NCI-H748 (cell line): ENCODE data around the gene MYH8.

Experiments used
- DNase-seq: peaks from one replicate; lab custom pipeline; 2025; ENCODE audit not compliant: unreplicated experiment; lab: John Stamatoyannopoulos, UW

The MYH8 gene

DNA sequence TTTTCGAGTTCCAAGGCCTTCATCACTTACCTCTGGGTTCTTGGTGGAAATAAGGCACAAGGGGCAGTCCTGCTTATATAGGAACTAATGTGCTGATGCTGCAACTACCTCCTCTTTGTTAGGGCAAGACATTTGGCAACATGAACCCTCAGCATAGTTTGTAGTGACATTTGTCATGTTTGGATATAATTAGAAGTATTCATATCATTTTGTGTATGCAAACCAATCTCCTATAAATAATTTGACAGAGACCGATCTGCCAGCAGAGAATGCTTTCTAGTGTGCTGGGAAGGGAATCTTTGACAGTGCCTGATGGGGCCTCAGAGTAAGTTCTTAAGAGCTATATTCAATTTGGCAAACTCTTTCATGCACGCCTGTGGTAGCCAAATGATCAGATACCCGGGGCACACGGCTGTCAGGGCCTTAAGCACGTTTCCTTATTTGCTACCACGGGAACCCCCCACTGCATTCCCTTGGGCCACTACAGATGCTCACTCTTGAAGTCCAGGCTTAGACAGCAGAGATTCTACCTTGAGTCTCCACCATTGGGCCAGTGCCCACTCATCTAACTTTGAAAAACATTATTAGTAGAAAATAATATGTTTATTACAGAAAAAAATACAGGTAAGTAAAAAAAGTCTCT lies at the start of gene MYH8:
TSS of gene MYH8 (minus strand) at position 51 of the 643 bp plus-strand sequence. CDS start 1,723 bp downstream, outside the sequence.
- DNase-seq, result no peak

DNA sequence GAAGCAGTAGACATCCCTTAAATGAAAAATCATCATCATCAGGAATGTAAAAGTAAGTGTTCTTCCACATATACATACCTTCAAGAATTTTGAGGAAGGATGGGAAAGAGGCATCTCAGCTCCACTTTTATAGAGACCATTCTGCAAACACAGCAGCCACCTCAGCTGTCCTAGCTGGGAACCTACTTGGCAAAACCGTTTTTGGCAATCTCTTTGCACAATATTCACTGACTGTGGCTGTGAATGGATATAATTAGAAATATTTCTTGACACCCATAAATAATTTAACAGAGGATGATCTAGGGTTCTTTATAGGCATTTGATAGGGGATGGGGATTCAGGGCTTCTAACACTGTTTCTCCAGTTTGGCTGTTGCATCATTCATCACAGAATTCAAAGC lies 47.7 kb upstream of the MYH8 start, which contains the start of gene MYH4:
TSS of gene MYH4 (minus strand) at position 101 of the 400 bp plus-strand sequence. CDS start 2,814 bp downstream, outside the sequence.
- no peak for DNase-seq

DNA sequence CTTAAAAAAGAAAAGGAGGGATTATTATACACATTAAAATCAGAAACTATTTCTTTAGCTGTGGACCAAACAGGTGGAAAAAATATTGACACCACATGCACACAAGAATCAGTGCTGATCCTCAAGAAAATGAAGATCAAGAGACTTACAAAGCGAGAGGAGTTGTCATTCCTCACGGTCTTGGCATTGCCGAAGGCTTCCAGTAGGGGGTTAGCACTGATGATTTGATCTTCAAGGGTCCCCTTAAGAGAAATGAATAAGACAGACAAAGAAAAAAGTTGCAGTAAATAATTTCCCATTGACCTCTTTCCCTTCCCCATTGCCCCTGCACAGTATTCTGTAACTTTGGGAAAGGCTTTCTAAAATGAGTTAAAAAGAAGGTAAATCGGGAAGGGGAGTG lies 41.7 kb upstream of the MYH8 start:
- DNase-seq, result no peak

DNA sequence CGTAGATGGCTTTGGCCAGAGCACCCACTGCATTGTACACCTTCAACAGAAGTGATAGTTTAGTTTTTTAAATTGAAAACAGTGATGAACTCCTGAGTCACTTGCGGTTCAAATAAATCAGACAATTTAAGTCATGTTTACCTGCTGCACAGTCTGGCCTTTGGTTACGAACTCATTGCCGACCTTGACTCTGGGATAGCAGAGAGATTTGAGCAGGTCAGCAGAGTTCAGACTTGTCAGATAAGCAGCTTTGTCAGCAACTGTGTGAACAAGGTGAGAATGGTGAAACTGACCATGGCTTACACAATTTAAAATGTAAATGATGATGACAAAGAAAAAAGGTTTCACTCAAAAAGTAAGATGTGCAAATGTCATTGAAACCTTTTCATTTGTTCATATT lies 38.3 kb upstream of the MYH8 start:
- no peak for DNase-seq

DNA sequence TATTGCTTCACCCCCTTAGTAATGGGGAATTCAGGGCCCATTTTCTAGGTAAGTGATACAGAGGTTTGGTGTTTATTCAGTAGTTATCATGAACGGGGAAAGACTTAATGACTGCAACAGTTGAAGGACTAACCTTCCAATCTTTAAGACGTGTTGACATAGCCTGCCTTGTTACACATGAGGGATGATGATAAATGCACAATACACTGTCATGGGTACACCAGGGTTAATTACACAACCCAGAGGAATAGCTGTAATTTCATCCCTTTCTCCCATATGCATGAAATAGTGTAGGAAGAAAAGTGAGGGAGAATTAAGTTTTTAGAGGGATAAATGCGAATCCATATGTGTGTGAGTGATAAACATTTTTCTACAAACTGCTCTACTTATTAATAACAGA lies 37.0 kb upstream of the MYH8 start:
- no peak for DNase-seq

DNA sequence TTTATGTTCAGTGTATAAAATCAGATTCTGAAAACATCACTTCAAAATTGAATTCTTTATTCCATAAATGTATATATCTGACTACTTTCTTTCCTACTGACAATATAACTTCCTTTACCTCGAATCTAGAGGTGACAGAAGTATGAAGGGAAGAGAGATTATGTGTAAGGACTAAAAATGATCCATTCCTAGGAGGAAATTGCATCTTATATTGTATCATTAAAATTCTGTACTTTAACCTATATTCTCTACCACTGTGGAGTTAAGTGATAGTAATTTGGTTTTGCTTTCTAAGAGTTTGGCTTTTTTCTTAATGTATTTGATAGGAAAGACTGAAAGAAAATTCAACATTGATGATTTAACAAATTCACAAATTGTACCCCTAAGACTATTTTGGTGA lies 36.2 kb upstream of the MYH8 start:
- no peak for DNase-seq

DNA sequence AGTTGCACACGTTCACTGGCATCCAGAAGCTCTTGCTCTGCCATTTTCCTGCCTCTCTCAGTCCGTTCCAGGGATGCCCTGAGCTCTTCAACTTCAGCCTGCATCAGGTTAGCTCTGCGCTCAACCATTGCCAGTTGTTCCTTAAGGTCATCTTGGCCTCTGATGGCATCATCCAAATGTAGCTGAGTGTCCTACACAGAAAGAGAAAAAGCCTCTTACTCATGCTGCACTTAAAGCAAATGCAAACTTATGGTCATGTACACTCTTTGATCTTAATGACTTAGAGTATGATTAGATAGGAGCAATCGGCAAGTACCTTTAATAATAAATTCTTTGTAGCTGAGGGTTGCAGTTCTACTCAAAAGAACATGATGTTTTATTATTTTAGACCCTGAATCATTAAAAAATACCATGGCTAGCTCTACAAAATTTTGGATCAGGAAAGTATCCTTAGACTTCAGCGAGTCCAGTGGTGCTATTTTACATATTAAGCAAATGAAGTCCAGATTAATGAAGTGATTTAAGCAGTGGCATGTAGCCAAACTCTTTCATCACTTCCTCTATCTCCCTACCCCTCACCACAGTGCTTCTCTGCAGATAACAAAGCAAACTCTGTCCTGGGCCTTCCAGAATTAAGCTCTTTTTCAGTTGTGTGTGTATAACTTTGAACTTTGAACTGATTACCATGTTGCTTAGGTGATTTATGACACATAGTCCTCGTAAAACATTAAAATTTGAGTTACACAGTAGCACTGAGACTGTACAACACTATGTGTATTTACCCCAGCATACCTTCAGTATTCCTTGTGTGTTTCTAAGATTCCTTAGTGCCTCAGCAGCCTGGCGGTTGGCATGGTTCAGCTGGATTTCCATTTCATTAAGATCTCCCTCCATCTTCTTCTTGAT lies 25.5 kb upstream of the MYH8 start:
- no peak for DNase-seq

DNA sequence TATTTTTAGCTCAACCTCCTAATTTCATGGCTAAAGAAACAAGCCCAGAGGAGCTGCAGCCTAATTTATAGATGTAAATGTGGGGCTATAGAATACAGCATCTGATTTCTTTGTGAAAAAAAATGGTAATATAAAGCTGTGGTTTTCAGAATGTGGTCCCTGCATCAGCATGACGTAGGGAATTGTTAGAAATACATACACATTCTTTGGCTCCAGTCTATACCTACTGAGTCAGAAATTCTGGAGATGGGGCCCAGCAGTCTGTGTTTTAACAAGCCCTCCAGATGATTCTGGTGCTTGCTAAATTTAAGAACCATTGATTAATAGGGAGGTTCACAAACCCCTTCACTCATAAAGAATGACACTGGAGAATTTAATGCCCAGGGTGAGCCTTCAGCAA lies 18.1 kb upstream of the MYH8 start:
- DNase-seq, result no peak

DNA sequence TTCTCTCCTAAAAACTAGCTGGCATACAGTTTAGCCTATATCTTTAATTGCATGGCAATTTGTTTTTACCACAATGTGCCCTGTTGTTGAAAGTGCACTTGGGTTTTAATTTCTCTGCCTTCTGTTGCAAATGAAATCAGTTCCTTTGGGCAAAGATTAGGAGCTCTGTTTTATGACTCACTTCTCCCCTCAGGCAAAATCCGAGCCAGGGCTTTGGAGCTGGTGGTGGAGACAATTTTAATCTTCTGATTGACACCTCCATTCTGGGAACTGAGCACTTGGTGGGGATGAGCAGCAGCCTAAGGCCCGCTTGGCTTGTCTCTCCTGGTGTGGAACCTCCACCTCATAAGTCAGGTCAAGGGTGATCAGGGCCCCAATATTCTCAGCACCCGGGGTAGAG lies 13.3 kb upstream of the MYH8 start:
- no peak for DNase-seq

DNA sequence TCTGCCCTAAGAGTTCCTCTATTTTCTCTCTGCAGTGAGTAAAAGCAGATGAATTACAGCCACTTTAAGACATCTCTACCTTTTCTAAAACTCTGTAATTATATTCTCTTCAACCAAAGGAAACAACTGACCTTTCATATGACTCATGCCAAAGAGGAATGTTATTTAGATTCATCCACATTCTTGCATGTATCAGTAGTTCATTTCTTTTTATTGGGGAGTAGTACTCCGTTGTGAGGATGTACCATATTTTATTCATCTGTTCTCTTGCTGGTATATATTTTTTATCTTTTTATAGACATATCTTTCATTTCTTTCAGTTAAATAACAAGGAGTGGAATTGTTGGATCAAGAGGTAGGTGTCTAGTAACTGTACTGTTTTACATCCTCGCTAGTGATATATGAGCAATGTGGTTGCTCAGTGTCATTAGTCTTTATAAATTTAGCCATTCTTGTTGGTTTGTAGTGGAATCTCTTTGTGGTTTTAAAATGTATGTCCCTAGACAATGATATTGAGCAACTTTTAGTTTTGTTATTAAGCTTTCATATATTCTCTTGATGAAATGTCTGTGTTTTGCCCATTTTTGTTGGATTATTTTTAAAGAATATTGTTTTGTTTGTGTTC lies 7.8 kb upstream of the MYH8 start:
- no peak for DNase-seq

DNA sequence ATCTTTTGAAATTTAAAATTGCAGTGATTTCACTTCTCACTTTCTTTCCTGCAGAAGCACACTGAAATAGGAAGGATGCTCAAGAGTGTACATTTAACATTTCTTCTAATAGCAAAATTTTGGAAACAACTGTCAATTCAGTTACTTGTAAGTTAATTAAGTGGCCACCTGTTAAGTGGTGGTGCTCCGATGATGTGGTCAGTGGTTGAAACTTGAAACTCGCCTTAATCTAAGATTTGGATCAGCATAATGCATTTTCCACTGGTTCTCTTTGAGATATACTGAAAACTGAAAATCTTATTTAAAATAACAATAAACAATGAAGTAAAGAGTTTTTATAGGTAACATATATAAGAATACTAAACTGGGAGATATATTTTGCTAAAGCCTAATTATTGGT lies 7.0 kb upstream of the MYH8 start:
- no peak for DNase-seq

DNA sequence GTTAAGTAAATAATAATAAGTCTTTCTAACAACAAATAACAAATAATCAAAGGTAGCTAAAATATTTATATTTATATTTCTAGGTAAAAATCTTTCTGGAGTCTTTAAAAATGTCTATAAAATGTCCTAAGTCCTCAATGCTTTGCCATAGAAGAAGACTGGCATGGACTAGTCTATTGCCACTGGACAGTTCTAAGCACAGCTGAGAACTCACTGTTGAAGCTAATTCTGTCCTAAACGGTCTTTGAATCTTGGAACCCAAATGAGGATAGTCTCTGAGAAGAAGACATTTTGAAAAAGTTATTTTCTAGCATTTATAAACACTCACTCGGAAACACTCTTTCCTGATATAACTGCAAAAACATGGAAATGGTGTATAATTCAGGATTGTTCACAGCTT lies 539 bp downstream of the MYH8 start:
- DNase-seq, result no peak

DNA sequence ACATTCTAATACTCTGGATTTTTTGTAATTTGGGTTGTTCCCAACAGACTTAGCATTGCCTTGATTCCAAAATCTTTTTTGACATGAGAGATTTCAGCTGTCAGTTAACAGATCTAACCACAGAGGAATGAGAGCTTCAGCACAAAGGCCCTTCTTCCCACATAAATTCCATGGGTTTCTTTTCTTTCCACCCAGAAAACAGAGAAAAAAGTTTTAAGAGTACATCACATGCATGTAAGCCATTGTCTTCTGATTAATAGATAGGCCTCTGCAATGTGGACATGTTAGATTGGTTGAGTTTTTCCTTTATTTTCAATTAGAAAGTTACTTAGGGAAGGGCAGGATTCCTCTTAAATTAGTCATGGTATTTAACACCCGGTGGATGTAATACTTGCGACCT lies 939 bp downstream of the MYH8 start:
- no peak for DNase-seq

DNA sequence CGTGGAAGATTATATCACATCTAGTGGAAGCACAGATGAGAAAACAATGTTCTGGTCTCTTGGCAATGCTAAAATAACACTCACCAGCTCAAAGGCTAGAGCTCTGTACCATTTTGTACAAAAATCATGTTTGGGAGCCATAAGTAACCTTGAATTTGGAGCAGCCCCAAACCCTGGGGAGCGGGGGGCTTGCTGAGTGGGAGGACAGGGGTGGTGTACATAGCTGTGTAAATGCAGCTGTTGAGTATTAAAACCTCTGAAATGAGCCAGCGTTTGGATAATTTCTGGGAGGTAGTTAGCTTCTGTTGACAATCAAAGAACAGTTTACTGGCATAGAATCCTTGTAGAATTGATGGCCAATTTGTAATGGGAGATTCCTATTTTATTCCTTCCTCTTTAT lies 4.3 kb downstream of the MYH8 start:
- no peak for DNase-seq

DNA sequence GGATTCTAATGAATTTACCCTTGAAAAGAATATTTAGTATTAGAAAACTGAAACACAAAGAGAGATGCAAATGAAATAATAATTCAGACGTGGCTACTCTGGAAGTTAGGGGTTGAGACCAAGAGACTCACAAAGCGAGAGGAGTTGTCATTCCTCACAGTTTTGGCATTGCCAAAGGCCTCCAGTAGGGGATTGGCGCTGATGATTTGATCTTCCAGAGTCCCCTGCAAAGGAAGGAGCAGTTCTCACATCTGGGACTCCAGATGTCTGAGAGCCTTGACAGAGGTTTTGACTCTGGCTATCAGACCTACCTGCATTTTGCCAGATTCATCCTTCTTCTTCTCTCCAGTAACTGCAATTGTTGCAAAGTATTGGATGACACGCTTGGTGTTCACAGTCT lies 6.6 kb downstream of the MYH8 start:
- no peak for DNase-seq

DNA sequence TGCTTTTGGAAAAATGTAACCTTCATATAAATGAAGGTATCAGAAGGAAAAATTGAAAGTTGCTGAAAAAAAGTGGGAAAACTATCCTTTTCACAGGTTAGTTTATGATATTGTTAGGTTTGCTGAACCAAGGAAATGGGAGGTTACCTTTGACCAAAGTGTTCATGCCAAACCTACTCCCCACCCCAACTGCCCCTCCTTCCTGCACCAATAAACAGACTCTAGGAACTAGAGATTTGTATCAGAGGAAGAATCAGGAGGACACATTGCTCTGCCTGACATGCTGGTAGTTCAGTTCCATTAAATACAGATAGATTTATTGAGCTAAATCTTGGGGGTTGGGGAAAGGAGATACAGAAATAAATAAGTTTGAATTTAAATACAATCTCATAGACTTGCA lies 18.2 kb downstream of the MYH8 start:
- no peak for DNase-seq

DNA sequence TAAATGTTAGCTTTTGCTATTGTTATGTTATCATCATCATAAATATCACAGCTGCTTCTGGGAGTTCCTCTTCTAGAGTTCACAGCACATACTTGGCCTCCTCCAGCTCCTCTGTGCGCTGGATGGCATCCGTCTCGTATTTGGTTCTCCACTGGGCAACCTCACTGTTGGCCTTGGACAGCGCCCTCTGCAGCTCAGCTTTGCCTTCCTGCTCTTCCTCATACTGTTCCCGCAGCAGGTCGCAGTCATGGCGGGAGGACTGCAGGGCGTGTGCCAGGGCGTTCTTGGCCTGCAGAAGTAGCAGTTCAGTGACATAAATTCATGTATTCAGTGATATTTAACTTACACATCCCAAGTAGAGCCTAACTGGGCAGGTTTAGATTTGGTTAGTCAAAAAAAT lies 23.4 kb downstream of the MYH8 start:
- no peak for DNase-seq

DNA sequence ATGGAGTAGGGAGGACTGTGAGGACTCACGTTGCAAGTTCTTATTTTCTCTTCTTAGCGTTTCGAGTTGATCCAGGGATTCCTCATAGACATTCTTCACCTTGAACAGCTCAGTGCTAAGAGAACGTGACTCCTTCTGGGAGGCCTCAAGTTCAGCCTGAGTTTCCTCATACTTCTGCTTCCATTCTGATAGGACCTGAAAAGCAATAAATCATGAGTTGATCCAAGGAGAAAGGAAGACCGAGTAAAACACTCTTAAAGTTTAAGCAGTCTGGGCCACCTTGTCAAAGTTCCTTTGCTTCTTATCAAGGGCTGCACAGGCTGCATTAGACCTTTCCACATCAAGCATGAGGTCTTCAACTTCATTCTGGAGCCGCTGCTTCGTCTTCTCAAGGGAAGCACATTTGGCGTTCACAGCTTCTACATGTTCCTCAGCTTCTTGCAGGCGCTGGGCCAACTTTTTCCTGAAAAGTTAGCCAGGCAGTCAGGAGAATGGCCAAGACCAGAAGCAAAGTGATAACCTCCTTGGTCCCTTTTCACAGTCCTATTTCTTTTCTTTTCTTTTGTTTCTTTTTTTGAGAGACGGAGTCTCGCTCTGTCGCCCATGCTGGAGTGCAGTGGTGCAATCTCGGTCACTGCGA lies 25.1 kb downstream of the MYH8 start:
- DNase-seq, result no peak

DNA sequence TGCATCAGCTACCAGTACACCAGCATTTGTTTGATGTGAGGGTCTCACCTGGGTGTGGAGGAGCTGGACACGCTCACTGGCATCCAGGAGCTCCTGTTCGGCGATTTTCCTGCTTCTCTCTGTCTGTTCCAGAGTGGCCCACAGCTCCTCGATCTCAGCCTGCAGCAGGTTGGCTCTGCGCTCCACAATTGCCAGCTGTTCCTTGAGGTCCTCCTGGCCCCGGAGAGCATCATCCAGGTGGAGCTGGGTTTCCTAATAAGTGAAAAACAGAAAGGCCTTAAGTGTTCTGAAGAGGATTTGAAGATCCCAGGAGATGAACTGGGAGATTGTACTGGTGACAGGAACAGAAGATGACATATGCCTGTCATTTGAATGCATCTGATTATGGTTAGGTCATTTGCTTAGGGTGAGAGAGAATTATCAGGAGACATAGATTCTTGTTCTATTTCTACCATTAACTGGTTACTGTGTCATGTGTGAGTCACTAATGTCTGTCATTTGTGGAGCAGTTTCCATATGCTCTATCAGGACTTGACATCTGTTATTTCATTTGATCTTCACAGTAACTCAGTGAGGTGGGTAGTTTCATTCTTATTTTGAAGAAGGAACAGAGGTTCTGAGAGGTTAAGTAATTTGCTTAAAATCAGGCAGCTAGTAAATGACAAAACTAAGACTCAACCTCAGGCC lies 27.4 kb downstream of the MYH8 start:
- DNase-seq, result no peak

DNA sequence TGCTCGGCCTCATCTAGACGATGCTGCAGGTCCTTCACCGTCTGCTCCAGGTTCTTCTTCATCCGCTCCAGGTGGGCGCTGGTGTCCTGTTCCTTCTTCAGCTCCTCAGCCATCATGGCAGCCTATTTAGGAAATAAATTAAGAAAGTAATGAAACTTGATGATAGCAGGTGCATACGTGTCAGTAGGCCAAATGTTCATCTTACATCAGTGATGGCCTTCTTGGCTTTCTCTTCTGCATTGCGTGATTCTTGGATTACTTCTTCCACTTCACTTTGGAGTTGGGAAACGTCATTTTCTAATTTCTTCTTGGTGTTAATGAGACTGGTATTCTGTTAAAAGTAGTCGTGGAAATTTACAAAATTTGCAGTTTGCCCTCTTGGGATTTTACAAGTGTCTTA lies 28.9 kb downstream of the MYH8 start:
- DNase-seq, result no peak

DNA sequence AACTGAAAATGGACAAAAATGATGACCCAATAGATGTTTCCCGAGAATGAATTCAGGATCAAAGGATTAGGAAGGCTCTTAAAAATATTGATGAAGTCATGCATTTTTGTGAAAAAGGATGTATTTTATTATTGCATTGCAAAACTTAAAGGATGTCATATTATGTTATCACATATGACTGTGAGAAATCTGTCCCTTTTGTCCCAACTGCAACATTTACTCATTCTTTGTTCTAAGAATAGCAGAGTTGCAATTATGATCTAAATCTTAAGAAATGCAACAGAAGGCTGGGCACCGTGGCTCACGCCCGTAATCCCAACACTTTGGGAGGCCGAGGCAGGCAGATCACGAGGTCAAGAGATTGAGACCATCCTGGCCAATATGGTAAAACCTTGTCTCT lies 35.9 kb downstream of the MYH8 start:
- no peak for DNase-seq
